OCI-LY3 (cell line): ENCODE data around the gene KLHL15.

Source experiments
- EZH2phosphoT487 ChIP-seq: fragments of 200-600 bp; shearing (Covaris generic); IDR thresholded peaks from 2 replicates; pipeline ENCODE4 v1.6.1; 2018; ENCODE audit warnings: antibody characterized with exemption, mixed run types, low read depth
- TF ChIP-seq, protein P1 (sequence below): fragments of 200-600, 300-600 bp; sonication (generic); IDR thresholded peaks from 2 replicates; pipeline ENCODE4 v1.5.1; 2014; ENCODE audit warnings: antibody characterized with exemption, low read length, low read depth

DNA sequence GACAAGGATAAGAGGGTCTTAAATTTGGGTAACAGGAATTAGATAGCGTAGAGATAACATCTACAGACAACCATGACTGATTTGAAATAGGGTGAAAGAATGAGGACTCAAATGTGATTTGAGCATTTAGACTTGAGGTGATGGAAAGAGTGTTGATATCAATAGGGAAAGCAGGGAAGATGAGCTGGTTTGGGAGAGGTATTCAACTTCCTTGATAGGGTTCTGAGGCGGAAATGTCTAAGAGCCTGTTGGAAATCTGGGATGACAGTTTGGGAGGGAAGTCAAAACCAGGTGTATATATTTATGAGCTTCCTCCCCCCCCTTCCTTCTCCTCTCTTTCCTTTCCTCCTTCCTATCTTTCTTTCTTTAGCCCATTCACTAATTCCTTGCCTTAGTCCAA, 36.5 kb downstream of the KLHL15 start:
- TF ChIP-seq, protein P1, sequence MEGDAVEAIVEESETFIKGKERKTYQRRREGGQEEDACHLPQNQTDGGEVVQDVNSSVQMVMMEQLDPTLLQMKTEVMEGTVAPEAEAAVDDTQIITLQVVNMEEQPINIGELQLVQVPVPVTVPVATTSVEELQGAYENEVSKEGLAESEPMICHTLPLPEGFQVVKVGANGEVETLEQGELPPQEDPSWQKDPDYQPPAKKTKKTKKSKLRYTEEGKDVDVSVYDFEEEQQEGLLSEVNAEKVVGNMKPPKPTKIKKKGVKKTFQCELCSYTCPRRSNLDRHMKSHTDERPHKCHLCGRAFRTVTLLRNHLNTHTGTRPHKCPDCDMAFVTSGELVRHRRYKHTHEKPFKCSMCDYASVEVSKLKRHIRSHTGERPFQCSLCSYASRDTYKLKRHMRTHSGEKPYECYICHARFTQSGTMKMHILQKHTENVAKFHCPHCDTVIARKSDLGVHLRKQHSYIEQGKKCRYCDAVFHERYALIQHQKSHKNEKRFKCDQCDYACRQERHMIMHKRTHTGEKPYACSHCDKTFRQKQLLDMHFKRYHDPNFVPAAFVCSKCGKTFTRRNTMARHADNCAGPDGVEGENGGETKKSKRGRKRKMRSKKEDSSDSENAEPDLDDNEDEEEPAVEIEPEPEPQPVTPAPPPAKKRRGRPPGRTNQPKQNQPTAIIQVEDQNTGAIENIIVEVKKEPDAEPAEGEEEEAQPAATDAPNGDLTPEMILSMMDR: no peak
- TF ChIP-seq EZH2phosphoT487: no peak
